Measurements from ENCODE around the gene CHAD.
"Not testable (repeated sequence)": the region's sequence is repeated elsewhere in the genome, so short reads cannot be mapped to it uniquely, and the experiment has no call there.

The CHAD gene

DNA sequence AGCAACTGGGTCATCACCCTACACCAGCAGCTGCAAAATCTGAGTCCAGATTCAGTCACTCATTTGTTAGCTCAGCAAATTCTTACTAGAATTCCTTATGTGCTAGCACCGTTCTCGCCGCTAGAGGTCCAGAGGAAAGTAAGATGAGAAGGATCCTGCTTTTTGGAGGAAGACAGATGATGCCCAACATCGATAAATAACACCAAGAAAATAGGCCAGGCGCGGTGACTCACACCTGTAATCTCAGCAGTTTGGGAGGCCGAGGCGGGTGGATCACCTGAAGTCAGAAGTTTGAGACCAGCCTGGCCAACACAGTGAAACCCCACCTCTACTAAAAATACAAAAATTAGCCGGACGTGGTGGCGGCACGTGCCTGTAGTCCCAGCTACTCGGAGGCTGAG lies 4.1 kb upstream of the CHAD start:
- DNase-seq, result not testable (repeated sequence)

GRCh38 chr17:50472286-50472685 lies 3.6 kb upstream of the CHAD start:
- DNase-seq, result no peak

DNA sequence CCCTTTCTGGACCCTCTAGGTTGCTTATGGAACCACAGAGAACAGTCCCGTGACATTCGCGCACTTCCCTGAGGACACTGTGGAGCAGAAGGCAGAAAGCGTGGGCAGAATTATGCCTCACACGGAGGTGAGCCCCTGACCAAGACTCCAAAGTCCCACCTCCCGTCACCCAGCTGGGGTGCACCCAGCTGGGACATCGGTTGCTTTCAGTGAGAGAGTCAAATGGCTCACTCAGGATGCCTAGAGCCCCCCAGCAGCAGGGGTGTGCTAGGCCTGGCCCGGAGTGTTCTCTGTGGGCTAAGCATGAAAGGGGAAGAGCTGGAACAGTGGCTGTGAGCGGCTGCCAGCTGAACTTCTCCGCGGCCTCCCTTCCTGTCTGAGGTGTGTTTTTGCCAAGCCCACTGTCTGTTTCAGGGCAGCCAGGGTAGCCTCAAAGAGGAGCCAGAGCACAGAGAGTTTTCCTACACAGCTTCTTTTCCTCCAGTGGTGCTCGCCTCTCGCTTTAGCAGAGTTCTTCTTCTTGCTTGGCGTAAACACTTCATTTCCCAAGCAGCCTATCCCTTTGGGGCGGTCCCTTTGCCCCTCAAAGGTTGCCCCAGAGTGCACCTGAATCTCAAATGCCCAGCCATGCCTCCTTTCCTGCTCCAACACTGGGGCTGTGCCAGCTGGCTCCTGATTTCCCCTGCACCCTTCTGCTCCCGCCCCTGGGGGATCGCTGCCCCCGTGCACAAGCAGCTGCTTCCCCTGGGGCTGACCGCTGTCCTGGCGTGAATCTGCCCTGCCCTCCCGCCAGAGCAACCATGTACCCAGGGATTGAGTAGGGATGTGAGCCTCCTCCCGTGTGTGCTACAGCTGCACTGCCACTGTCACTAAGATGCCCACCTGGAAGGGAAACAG lies 2.6 kb upstream of the CHAD start:
- no peak for DNase-seq

DNA sequence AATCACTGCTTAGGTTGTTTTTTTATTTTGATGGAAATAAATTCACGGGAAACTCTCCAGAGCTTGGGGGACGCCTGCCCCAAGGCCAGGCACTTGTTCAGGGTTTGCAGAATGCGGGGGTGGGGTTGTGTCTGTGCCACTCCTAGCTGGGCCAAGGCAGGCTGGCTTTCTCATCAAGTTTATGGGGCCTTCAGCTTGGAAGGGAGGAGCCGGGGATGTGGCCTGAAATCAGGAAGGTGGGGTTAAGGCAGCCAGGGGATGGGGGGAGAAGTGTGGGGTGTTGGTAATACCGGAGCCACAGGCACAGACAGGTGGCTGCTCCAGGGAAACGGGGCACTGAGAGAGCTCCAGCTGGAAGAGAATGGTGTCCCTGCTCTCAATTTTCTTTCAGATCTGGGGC lies 1.7 kb upstream of the CHAD start:
- no peak for DNase-seq

- DNase-seq, result no peak
Measured at GRCh38 chr17:50469671-50470305, 1.1 kb upstream of the CHAD start.

GRCh38 chr17:50469208-50469605 lies 527 bp upstream of the CHAD start:
- no peak for DNase-seq

- DNase-seq, result no peak
Measured at GRCh38 chr17:50467855-50468303, 801 bp downstream of the CHAD start.

- DNase-seq, result no peak
Measured at GRCh38 chr17:50467114-50467854, 1.4 kb downstream of the CHAD start.

DNA sequence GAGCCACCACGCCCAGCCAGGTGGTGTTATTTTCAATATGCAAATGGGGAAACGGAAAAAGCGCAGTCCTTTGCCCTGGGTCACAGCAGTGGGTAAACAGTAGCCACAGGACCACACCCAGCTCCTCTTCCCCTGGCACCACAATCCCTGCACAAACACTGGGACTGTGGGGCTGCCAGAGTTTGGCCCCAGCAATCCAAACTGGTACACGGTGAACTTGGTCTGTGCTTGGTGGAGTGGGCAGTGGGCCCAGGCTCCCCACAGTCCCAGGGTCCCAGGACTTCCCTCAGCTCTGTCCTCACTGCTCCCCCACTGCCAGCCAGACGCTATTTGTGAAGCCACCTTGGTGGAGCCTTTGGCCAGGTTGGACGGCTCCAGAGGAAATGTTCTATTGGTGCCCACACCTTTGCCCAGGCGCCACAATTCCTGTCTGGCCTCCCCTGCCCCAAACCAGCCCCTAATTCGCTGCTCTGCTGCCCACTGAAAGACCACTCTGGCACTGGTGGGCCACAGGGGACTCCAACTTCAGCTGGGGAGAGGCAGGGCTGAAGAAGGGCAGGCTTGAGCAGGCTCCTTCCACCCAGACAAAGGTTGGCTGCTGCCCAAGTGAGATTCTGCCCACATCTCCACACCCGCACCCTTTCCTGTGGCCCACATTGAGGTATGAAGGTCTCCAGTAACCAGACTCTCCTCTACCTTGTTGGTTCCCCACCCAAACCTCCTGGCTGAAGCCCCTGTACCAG lies 2.1 kb downstream of the CHAD start:
- no peak for DNase-seq

DNA sequence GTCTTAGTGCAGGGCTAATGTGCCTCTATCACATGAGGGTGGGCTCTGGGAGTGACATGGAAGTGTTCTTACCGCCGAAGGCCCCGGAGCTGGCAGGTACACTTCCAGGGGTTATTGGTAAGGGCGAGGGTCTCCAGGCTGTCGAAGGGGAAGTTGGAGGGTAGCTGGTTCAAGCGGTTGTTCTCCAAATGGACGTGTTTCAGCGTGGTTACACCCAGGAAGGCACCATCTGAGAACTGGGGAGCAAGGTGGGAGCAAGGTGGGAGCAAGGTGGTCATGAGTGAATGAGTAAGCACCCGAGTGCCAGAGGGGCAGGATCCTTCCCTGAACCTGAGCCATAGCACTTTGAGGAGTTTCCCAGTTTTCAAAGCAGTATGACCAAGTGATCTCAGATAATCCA lies 3.0 kb downstream of the CHAD start:
- DNase-seq, result no peak

DNA sequence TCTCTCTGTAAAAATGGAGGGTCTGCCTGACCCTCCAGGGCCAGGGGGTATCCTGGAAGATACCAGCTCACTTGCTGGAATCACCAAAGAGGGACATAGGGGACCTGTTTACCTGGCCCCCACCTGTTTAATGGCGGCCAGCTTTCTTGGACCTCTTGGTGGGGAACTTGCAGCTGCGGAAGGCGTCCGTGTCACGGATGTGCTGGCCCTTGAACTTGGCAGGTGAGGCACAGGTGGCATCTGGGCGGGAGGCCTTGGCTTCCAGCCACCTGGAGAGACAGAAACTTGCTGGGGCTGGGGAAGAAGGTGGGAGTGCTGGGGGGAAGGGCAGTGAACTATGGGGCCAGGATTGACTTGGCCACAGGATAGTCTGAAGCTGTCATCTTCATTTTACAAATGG lies 3.5 kb downstream of the CHAD start:
- no peak for DNase-seq

- no peak for DNase-seq
Measured at GRCh38 chr17:50464736-50465135, 3.9 kb downstream of the CHAD start.

DNA sequence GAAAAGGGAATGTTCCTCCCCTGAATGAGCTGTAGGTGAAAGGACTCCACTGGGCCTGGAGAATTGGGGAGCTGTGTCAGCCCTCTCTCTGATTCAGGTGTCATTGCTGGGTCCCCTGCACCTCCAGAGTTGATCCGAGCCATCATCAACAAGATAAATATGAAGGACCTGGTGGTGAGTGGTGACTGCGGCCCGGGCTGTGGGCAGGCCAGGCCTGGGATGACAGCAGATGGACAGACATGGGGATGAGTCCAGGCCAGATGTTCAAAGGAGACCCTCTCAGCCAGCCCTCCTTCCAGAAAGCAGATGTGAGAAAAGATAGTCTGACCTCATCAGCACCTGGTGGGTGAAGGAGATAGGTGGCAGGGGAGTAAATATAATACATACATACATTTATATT lies 4.6 kb downstream of the CHAD start:
- DNase-seq, result no peak

DNA sequence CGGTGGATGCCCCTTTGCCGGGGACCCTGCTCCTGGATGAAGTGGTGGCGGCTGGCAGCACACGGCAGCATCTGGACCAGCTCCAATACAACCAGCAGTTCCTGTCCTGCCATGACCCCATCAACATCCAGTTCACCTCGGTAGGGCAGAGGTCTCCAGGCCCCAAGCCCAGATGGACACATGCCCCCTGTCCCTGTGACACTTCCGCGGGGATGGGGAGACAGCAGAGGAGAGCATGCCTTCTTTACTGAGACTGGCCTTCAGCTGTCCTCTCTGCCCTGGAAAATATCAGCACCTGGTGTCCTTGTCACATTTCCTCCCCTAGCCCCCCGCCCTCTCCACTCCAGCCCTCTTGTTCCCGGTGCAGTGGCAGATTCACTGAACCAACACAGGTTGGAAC lies 6.2 kb downstream of the CHAD start:
- DNase-seq, result no peak

- no peak for DNase-seq
Measured at GRCh38 chr17:50461550-50462132, 7.0 kb downstream of the CHAD start.

DNA sequence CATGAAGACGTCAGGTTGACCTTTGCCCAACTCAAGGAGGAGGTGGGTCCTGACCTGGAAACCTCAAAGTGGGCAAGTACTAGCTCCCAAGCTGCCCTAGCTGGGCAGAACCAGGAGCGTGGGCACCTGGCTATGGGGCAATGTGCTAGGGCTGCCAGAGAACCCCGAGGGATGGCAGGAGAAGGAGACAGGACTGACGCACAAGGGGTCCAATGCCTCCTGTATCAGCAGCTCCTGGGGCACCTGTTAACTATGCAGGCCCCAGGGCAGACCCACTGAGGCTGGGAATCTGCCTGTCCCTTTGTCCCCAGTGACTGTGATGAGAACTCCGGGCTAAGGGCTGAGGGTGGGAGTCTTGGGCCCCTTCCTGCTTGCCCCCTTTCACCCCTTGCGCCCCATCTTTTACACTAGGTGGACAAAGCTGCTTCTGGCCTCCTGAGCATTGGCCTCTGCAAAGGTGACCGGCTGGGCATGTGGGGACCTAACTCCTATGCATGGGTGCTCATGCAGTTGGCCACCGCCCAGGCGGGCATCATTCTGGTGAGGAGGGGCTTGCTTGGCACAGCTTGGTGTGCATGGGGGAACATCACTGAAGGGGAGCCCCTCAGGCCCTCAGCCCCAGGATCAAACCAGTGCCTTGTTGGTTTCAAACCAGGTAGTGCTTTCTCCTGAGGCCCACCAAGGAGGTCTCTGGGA lies 7.7 kb downstream of the CHAD start:
- no peak for DNase-seq

GRCh38 chr17:50459756-50460155 lies 8.9 kb downstream of the CHAD start:
- DNase-seq, result no peak

DNA sequence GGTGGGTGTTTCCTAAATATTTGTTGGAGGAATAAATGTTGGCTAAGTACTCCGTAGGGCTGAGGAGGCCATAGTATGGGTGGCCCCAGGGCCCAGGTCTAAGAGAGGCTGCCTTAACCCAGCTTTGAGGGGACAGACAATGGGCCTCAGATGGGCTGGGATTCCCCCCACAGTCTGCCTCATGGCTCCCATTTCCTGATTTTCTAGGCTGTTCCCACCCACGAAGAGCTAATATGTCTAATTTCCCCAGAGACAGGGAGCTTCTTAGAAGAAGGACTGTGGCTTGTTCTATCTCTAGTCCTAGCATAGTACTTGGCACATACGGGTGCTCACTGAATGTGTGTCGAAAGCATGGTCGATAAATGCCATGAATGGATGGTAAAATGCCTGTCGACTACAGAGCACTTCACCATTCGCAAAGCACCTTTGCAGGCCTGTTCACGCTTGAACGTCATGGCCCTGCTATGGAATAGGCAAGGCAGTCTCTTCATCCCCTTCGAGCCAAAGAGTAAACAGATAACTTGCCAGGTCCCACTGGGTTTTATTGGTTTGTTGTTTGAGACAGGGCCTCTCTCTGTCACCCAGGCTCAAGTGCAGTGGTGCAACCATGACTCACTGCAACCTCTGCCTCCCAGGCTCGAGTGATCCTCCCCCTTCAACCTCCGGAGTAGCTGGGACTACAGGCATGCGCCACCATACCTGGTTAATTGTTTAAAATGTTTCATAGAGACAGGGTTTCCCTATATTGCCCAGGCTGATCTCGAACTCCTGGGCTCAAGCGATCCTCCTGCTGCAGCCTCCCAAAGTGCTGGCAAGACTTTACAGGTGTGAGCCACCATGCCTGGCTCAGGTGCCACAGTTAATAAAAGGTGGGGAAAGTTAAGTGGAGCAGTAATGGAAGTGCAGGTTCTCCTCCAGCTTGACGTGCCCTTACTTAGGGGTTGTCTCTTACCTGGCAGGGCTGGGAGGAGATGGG lies 9.7 kb downstream of the CHAD start:
- no peak for DNase-seq

- DNase-seq, result no peak
Measured at GRCh38 chr17:50458270-50458669, 10.4 kb downstream of the CHAD start.

GRCh38 chr17:50457621-50458020 lies 11.1 kb downstream of the CHAD start:
- DNase-seq, result no peak

DNA sequence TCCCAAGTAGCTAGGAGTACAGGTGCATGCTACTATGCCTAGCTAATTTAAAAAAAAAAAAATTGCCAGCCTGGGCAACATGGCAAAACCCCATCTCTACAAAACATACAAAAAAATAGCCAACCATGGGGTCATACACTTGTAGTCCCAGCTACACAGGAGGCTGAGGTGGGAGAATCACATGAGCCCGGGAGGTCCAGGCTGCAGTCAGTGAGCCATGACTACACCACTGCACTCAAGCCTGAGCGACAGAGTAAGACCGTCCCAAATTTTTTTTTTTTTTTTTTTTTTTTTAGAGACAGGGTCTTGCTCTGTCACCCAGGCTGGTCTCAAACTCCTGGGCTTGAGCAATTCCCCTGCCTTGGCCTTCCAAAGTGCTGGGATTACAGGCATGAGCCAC lies 14.8 kb downstream of the CHAD start:
- no peak for DNase-seq

All from NCI-H1417 (cell line).